Esophagus (tissue), 2 donors: ENCODE measurements around the gene RIPOR3. TPM values are rescaled to one million over a fixed set of nuclear protein-coding genes. Genes with fewer than 3 reads are reported as not detected.

Experiments
- H3K27ac ChIP-seq, 2 donors: one replicate each; pipeline ENCODE4 v1.5.1; 2013; ENCODE audit warnings: low read depth in 2 of 2, mild to moderate bottlenecking in 2 of 2, inconsistent platforms in 1 of 2, low read length in 1 of 2, moderate library complexity in 1 of 2
- H3K27me3 ChIP-seq, 2 donors: one replicate each; pipeline ENCODE4 v1.6.1; 2013; ENCODE audit warnings: low read length in 2 of 2, control low read depth in 1 of 2, mild to moderate bottlenecking in 1 of 2; ENCODE audit not compliant: insufficient read depth in 2 of 2, control insufficient read depth in 1 of 2
- H3K36me3 ChIP-seq, 2 donors: one replicate each; pipeline ENCODE4 v1.6.1; 2013; ENCODE audit warnings: low read length in 1 of 2; ENCODE audit not compliant: control insufficient read depth in 2 of 2, insufficient read depth in 2 of 2
- H3K4me1 ChIP-seq, 2 donors: one replicate each; pipeline ENCODE4 v1.6.1; 2013; ENCODE audit warnings: low read length in 1 of 2; ENCODE audit not compliant: control insufficient read depth in 2 of 2, insufficient read depth in 2 of 2
- H3K4me3 ChIP-seq, 2 donors: one replicate each; pipeline ENCODE4 v1.5.1; 2013; ENCODE audit warnings: low read length in 2 of 2, mild to moderate bottlenecking in 2 of 2, low read depth in 1 of 2, moderate library complexity in 1 of 2
- H3K9me3 ChIP-seq, 2 donors: one replicate each; pipeline ENCODE4 v1.6.1; 2013; ENCODE audit warnings: mild to moderate bottlenecking in 2 of 2, low read depth in 1 of 2, low read length in 1 of 2, moderate library complexity in 1 of 2; ENCODE audit not compliant: control insufficient read depth in 2 of 2, insufficient read depth in 1 of 2
- WGBS, 2 donors: extraction: QIAGEN DNeasy Blood & Tissue Kit; methylation state at CpG; one replicate each; pipeline ENCODE4 v1.1.7; 2013; 5-methylcytosine and 5-hydroxymethylcytosine counted together
- polyA plus RNA-seq, 2 donors: library from polyadenylated mRNA; stranded (reverse); fragments of 200-250 nt; gene quantifications; one replicate each; pipeline ENCODE4 v1.2.3, GENCODE V29; 2013
- donor health status: healthy with polysubstance abuse.
- donor health status: Bipolar disorder and iron deficiency.

Gene RIPOR3
- polyA plus RNA-seq, 2 donors, result 2.6 to 5.2 TPM

DNA sequence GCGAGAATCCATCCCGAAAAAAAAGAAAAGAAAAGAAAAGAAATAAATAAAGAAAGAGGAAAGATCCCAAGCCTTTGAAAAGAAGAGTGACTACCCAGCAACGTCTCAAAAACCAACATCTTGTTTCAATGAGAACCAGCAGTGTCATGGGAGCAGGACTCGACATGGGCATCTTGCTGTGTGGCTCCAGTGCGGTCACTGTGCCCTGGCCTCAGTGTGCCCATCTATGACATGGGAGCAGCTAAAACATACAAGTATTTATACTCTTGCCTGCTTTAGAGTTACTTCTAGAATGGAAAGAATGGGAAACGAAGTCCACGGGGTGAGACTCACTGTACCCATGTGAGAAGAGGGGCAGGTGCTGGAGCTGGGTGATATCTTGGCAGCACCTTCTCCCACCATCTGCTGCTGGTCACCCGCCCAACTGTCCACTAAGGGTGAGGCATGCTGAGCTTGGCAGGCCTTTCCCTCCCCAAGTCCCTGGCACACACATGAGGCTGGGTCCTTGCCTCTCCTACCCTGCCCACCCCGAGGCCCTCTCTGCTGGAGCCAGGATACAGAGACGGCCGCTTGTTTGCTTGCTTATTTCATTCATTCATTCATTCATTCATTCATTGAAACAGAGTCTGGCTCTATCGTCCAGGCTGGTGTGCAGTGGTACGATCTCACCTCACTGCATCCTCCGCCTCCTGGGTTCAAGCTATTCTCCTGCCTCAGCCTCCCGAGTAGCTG lies 77.7 kb downstream of the RIPOR3 start:
- Histone ChIP-seq H3K9me3 (no peaks in the 10 kb centered on the region), H3K4me1 (no peaks in the 10 kb centered on the region), H3K27ac (no peak overlapping the region), H3K4me3 (no peak overlapping the region), H3K27me3 (no peaks in the 10 kb centered on the region), H3K36me3 (no peaks in the 10 kb centered on the region)
- WGBS, 2 donors, result 88 to 89% methylated on average over 15 of the region's 15 CpGs

GRCh38 chr20:50611128-50611810 lies 80.1 kb downstream of the RIPOR3 start:
- Histone ChIP-seq H3K9me3 (no peaks in the 10 kb centered on the region), H3K27ac (no peak overlapping the region), H3K4me3 (no peak overlapping the region), H3K27me3 (no peaks in the 10 kb centered on the region), H3K36me3 (no peaks in the 10 kb centered on the region), H3K4me1 (no peaks in the 10 kb centered on the region)
- 74 to 78% methylated on average over 15 of the region's 15 CpGs for WGBS, 2 donors

- WGBS, 2 donors, result 67 to 70% methylated on average over 4 of the region's 4 CpGs
- Histone ChIP-seq H3K4me3 (no peak overlapping the region), H3K27ac (no peak overlapping the region), H3K9me3 (no peaks in the 10 kb centered on the region), H3K4me1 (no peaks in the 10 kb centered on the region), H3K36me3 (no peaks in the 10 kb centered on the region), H3K27me3 (no peaks in the 10 kb centered on the region)
These were observed 81.1 kb downstream of the RIPOR3 start for GRCh38 chr20:50610212-50610718.

- no peak overlapping the region for H3K27ac ChIP-seq
- no peak overlapping the region for H3K4me3 ChIP-seq
- H3K4me1 ChIP-seq, result no peaks in the 10 kb centered on the region
- H3K36me3 ChIP-seq, result no peaks in the 10 kb centered on the region
- 95% methylated on average over 28 of the region's 28 CpGs for whole genome bisulfite sequencing, 2 donors
- no peaks in the 10 kb centered on the region for H3K27me3 ChIP-seq
- no peaks in the 10 kb centered on the region for H3K9me3 ChIP-seq
These were observed 81.8 kb downstream of the RIPOR3 start for GRCh38 chr20:50609438-50609989.

- Histone ChIP-seq H3K9me3 (no peaks in the 10 kb centered on the region), H3K27ac (no peak overlapping the region), H3K36me3 (no peaks in the 10 kb centered on the region), H3K4me1 (no peaks in the 10 kb centered on the region), H3K4me3 (no peak overlapping the region), H3K27me3 (no peaks in the 10 kb centered on the region)
- WGBS, 2 donors, result 89 to 93% methylated on average over 13 of the region's 13 CpGs
These were observed 82.6 kb downstream of the RIPOR3 start for GRCh38 chr20:50608750-50609104.

DNA sequence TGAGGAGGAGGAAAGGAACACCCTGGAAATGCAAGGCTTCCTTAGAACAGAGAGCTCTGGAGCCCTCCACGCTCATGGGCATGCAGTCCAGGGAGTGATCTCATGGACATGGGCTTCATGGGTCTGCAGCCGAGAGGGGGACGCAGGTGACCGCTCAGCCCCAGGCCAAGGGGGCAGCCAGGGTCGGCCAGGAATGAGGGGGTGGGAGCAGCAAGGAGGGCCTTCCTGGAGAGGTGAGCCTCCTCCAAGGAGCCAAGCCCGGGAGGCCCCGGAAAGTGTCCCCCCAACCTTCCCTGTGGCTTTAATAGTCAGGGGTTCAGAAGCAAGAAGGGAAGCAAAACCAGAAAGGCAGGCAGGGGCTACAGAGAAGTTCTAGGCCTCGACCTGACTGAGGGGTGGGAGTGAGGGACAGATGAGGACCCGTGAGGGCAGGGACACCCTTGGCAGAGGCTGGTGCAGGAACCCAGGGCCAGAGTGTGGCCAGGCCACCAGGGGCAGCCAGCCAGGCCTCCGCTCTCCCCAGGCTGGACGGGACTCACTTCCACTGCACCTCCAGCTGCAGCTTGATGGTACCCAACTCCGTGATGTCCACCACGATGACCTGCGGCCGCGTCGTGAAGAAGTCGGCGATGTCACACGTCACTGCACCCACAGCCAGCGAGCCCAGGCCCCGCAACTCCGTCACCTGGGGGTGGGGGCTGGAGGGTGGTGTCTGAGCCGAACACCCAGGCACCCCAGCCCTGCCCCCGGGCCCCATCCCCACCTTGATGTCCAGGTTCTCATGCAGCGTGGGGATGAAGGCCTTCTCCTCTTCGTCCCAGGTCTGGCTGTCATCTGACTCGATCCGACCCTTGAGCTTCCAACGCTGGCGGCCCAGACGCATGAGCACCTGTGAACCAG lies 83.2 kb downstream of the RIPOR3 start:
- H3K4me3 ChIP-seq, result no peak overlapping the region
- WGBS, 2 donors, result 90 to 93% methylated on average over 31 to 32 of the region's 32 CpGs
- no peaks in the 10 kb centered on the region for H3K36me3 ChIP-seq
- no peak overlapping the region for H3K27ac ChIP-seq
- no peaks in the 10 kb centered on the region for H3K4me1 ChIP-seq
- H3K9me3 ChIP-seq, result no peaks in the 10 kb centered on the region
- H3K27me3 ChIP-seq, result no peaks in the 10 kb centered on the region

GRCh38 chr20:50607436-50607835 lies 83.9 kb downstream of the RIPOR3 start:
- H3K9me3 ChIP-seq, result no peaks in the 10 kb centered on the region
- WGBS, 2 donors, result 87 to 88% methylated on average over 9 of the region's 9 CpGs
- no peaks in the 10 kb centered on the region for H3K36me3 ChIP-seq
- no peak overlapping the region for H3K27ac ChIP-seq
- H3K4me1 ChIP-seq, result no peaks in the 10 kb centered on the region
- no peak overlapping the region for H3K4me3 ChIP-seq
- no peaks in the 10 kb centered on the region for H3K27me3 ChIP-seq

- no peaks in the 10 kb centered on the region for H3K36me3 ChIP-seq
- H3K27ac ChIP-seq, result no peak overlapping the region
- no peaks in the 10 kb centered on the region for H3K9me3 ChIP-seq
- no peaks in the 10 kb centered on the region for H3K27me3 ChIP-seq
- WGBS, 2 donors, result 91 to 92% methylated on average over 5 of the region's 5 CpGs
- no peaks in the 10 kb centered on the region for H3K4me1 ChIP-seq
- H3K4me3 ChIP-seq, result no peak overlapping the region
These were observed 86.2 kb downstream of the RIPOR3 start for GRCh38 chr20:50605136-50605535.

- Histone ChIP-seq H3K27me3 (no peaks in the 10 kb centered on the region), H3K4me3 (no peak overlapping the region), H3K36me3 (no peaks in the 10 kb centered on the region), H3K4me1 (no peaks in the 10 kb centered on the region), H3K27ac (no peak overlapping the region), H3K9me3 (no peaks in the 10 kb centered on the region)
- 87 to 90% methylated on average over 12 of the region's 12 CpGs for WGBS, 2 donors
These were observed 86.9 kb downstream of the RIPOR3 start for GRCh38 chr20:50604451-50604850.
